ENCODE results near the gene C11orf65. TPM values are rescaled to one million over a fixed set of nuclear protein-coding genes. Genes with fewer than 3 reads are reported as not detected.

Gene C11orf65
- total and polyA plus RNA-seq, 9 donors: 0.35 to 1.2 (median 0.80) TPM

- DNase-seq: no peak
- H3K27me3 ChIP-seq: no peaks in the 10 kb centered on the region
- TF ChIP-seq, protein P1, sequence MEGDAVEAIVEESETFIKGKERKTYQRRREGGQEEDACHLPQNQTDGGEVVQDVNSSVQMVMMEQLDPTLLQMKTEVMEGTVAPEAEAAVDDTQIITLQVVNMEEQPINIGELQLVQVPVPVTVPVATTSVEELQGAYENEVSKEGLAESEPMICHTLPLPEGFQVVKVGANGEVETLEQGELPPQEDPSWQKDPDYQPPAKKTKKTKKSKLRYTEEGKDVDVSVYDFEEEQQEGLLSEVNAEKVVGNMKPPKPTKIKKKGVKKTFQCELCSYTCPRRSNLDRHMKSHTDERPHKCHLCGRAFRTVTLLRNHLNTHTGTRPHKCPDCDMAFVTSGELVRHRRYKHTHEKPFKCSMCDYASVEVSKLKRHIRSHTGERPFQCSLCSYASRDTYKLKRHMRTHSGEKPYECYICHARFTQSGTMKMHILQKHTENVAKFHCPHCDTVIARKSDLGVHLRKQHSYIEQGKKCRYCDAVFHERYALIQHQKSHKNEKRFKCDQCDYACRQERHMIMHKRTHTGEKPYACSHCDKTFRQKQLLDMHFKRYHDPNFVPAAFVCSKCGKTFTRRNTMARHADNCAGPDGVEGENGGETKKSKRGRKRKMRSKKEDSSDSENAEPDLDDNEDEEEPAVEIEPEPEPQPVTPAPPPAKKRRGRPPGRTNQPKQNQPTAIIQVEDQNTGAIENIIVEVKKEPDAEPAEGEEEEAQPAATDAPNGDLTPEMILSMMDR (IDR thresholded peaks at IDR 0.05): no peak
- TF ChIP-seq EP300 (IDR thresholded peaks at IDR 0.05): no peak
- no peak for TF ChIP-seq POLR2A (IDR thresholded peaks at IDR 0.05)
- intact Hi-C loops (cut with DNase I): no loop called here
- whole genome bisulfite sequencing, 3 donors: 31 to 35% (median 32%) methylated on average over 3 of the region's 3 CpGs
- H3K36me3 ChIP-seq: no peaks in the 10 kb centered on the region
- no peaks in the 10 kb centered on the region for H3K9me3 ChIP-seq
- H3K4me1 ChIP-seq (ENCODE audit: insufficient read depth): no peaks in the 10 kb centered on the region
- no peak overlapping the region for H3K4me3 ChIP-seq
- H3K27ac ChIP-seq: no peak overlapping the region
Observed at GRCh38 chr11:108508653-108509593, 41.6 kb upstream of the C11orf65 start.

- Histone ChIP-seq H3K27ac (no peak overlapping the region), H3K9me3 (no peaks in the 10 kb centered on the region), H3K36me3 (no peaks in the 10 kb centered on the region), H3K4me3 (no peak overlapping the region), H3K4me1 (ENCODE audit: insufficient read depth) (no peaks in the 10 kb centered on the region), H3K27me3 (no peaks in the 10 kb centered on the region)
- DNase-seq: no peak
- no peak for TF ChIP-seq POLR2A (IDR thresholded peaks at IDR 0.05)
- TF ChIP-seq, protein P1 (IDR thresholded peaks at IDR 0.05): no peak
- TF ChIP-seq EP300 (IDR thresholded peaks at IDR 0.05): no peak
- WGBS, 3 donors: 70 to 73% (median 73%) methylated on average over 5 of the region's 5 CpGs
- intact Hi-C loops (cut with DNase I): no loop called here
Observed at GRCh38 chr11:108501396-108501795, 34.1 kb upstream of the C11orf65 start.

- intact Hi-C loops (cut with DNase I): no loop called here
- Histone ChIP-seq H3K27ac (no peak overlapping the region), H3K27me3 (no peaks in the 10 kb centered on the region), H3K4me1 (ENCODE audit: insufficient read depth) (no peaks in the 10 kb centered on the region), H3K4me3 (no peak overlapping the region), H3K36me3 (no peaks in the 10 kb centered on the region), H3K9me3 (no peaks in the 10 kb centered on the region)
- DNase-seq: no peak
- 54 to 73% (median 61%) methylated on average over 2 of the region's 2 CpGs for WGBS, 3 donors
- TF ChIP-seq EP300 (IDR thresholded peaks at IDR 0.05) (no peak), POLR2A (IDR thresholded peaks at IDR 0.05) (no peak)
- TF ChIP-seq, protein P1 (IDR thresholded peaks at IDR 0.05): no peak
Observed at GRCh38 chr11:108500721-108501120, 33.4 kb upstream of the C11orf65 start.

DNA sequence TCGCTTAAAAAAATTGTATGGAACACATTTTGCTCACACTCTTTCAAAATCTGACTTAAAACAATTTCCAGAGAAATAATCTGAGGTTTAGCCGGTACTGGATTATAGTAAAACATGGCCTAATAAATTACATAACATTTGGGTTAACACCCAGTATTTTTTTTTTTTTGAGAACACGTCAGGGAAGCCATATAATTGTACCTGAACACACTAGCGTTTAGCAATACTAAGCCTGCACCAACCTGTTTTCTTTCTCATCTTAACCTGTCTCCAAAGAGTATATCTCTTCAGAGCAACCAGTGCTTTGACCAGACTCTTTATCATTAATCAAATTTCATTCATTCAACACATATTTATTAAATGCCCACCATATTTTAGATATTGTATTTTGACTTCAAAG, 32.8 kb upstream of the C11orf65 start:
- TF ChIP-seq, protein P1 (IDR thresholded peaks at IDR 0.05): no peak
- Histone ChIP-seq H3K27ac (no peak overlapping the region), H3K36me3 (no peaks in the 10 kb centered on the region), H3K27me3 (no peaks in the 10 kb centered on the region), H3K4me1 (ENCODE audit: insufficient read depth) (no peaks in the 10 kb centered on the region), H3K9me3 (no peaks in the 10 kb centered on the region), H3K4me3 (no peak overlapping the region)
- intact Hi-C loops (cut with DNase I): no loop called here
- 88 to 94% (median 89%) methylated on average over 4 of the region's 4 CpGs for WGBS, 3 donors
- DNase-seq: no peak

Data from ovary (tissue), 9 donors.